ENCODE measurements around the gene MAGEB4. TPM values are rescaled to one million over a fixed set of nuclear protein-coding genes. Genes with fewer than 3 reads are reported as not detected.
"Not testable (repeated sequence)": the region's sequence is repeated elsewhere in the genome, so short reads cannot be mapped to it uniquely, and the experiment has no call there.

MAGEB4 gene
- 0.14 TPM for total RNA-seq
- polyA plus RNA-seq: 0.23 TPM
- long read RNA-seq, donor 1: 0 reads
- long read RNA-seq, donor 2: 0 reads
- long read RNA-seq, donor 3: 0 reads
- long read RNA-seq, donor 4: 0 reads
- long read RNA-seq, donor 5: 0 reads
- long read RNA-seq, donor 6: 0 reads
- long read RNA-seq, donor 7: 0 reads
- long read RNA-seq, donor 8: 0 reads
- long read RNA-seq, donor 9: 0 reads
- long read RNA-seq, donor 10: 0 reads

- WGBS: 93% methylated on average over 10 of the region's 10 CpGs
These were observed at the start of gene MAGEB4 for GRCh38 chrX:30241724-30242415. Gene MAGEB4, plus strand, starts transcription at chrX:30242000. Its CDS starts 136 bp downstream, at chrX:30242136.

GRCh38 chrX:30193910-30194309 is 47.9 kb upstream of the MAGEB4 start:
- DNase-seq (ENCODE audit: low read depth in 6 of 9, low spot score in 9 of 9); H3K9me3 ChIP-seq (ENCODE audit: control insufficient read depth in 2 of 2, insufficient read depth in 1 of 2, low read length in 1 of 2); H3K27ac ChIP-seq (ENCODE audit: low read depth in 1 of 2, low read length in 1 of 2); H3K4me1 ChIP-seq (ENCODE audit: control insufficient read depth in 2 of 2, insufficient read depth in 2 of 2, low read length in 2 of 2); H3K36me3 ChIP-seq (ENCODE audit: control insufficient read depth in 2 of 2, insufficient read depth in 2 of 2, low read length in 1 of 2); H3K4me3 ChIP-seq (ENCODE audit: low read length in 2 of 2); H3K27me3 ChIP-seq (ENCODE audit: control insufficient read depth in 2 of 2, insufficient read depth in 1 of 2, low read length in 1 of 2): not testable (repeated sequence)
- WGBS: 90% methylated on average over 6 of the region's 6 CpGs

More at GRCh38 chrX:30241724-30242415, at the start of gene MAGEB4:
- Histone ChIP-seq H3K9me3 (ENCODE audit: control insufficient read depth in 2 of 2, insufficient read depth in 1 of 2, low read length in 1 of 2) (no peaks in the 10 kb centered on the region), H3K4me1 (ENCODE audit: control insufficient read depth in 2 of 2, insufficient read depth in 2 of 2, low read length in 2 of 2) (no peaks in the 10 kb centered on the region), H3K27me3 (ENCODE audit: control insufficient read depth in 2 of 2, insufficient read depth in 1 of 2, low read length in 1 of 2) (no peaks in the 10 kb centered on the region), H3K27ac (ENCODE audit: low read depth in 1 of 2, low read length in 1 of 2) (no peak within 1 kb of the TSS), H3K36me3 (ENCODE audit: control insufficient read depth in 2 of 2, insufficient read depth in 2 of 2, low read length in 1 of 2) (no peaks in the 10 kb centered on the region), H3K4me3 (ENCODE audit: low read length in 2 of 2) (no peak within 1 kb of the TSS)
- no peak for DNase-seq (ENCODE audit: low read depth in 6 of 9, low spot score in 9 of 9)

GRCh38 chrX:30196322-30196721 is 45.5 kb upstream of the MAGEB4 start:
- no peaks in the 10 kb centered on the region for H3K36me3 ChIP-seq (ENCODE audit: control insufficient read depth in 2 of 2, insufficient read depth in 2 of 2, low read length in 1 of 2)
- H3K27me3 ChIP-seq (ENCODE audit: control insufficient read depth in 2 of 2, insufficient read depth in 1 of 2, low read length in 1 of 2): no peaks in the 10 kb centered on the region
- H3K27ac ChIP-seq (ENCODE audit: low read depth in 1 of 2, low read length in 1 of 2): no peak overlapping the region
- H3K9me3 ChIP-seq (ENCODE audit: control insufficient read depth in 2 of 2, insufficient read depth in 1 of 2, low read length in 1 of 2): no peaks in the 10 kb centered on the region
- DNase-seq (ENCODE audit: low read depth in 6 of 9, low spot score in 9 of 9): no peak
- WGBS: 0% methylated on average over 1 of the region's 1 CpG
- no peaks in the 10 kb centered on the region for H3K4me1 ChIP-seq (ENCODE audit: control insufficient read depth in 2 of 2, insufficient read depth in 2 of 2, low read length in 2 of 2)
- no peak overlapping the region for H3K4me3 ChIP-seq (ENCODE audit: low read length in 2 of 2)

GRCh38 chrX:30212172-30212571 is 29.6 kb upstream of the MAGEB4 start:
- 96% methylated on average over 2 of the region's 2 CpGs for WGBS
- no peak overlapping the region for H3K27ac ChIP-seq (ENCODE audit: low read depth in 1 of 2, low read length in 1 of 2)
- H3K36me3 ChIP-seq (ENCODE audit: control insufficient read depth in 2 of 2, insufficient read depth in 2 of 2, low read length in 1 of 2): no peaks in the 10 kb centered on the region
- H3K9me3 ChIP-seq (ENCODE audit: control insufficient read depth in 2 of 2, insufficient read depth in 1 of 2, low read length in 1 of 2): no peaks in the 10 kb centered on the region
- no peak for DNase-seq (ENCODE audit: low read depth in 6 of 9, low spot score in 9 of 9)
- no peaks in the 10 kb centered on the region for H3K27me3 ChIP-seq (ENCODE audit: control insufficient read depth in 2 of 2, insufficient read depth in 1 of 2, low read length in 1 of 2)
- H3K4me1 ChIP-seq (ENCODE audit: control insufficient read depth in 2 of 2, insufficient read depth in 2 of 2, low read length in 2 of 2): no peaks in the 10 kb centered on the region
- H3K4me3 ChIP-seq (ENCODE audit: low read length in 2 of 2): no peak overlapping the region

GRCh38 chrX:30215357-30215843 is 26.4 kb upstream of the MAGEB4 start, which contains the start of gene MAGEB2:
Gene MAGEB2, plus strand, starts transcription at chrX:30215563. Its CDS starts 3,018 bp downstream, at chrX:30218581.
- 96% methylated on average over 29 of the region's 29 CpGs for WGBS
- Histone ChIP-seq H3K27me3 (ENCODE audit: control insufficient read depth in 2 of 2, insufficient read depth in 1 of 2, low read length in 1 of 2) (no peaks in the 10 kb centered on the region), H3K4me3 (ENCODE audit: low read length in 2 of 2) (no peak within 1 kb of the TSS), H3K9me3 (ENCODE audit: control insufficient read depth in 2 of 2, insufficient read depth in 1 of 2, low read length in 1 of 2) (no peaks in the 10 kb centered on the region), H3K4me1 (ENCODE audit: control insufficient read depth in 2 of 2, insufficient read depth in 2 of 2, low read length in 2 of 2) (no peaks in the 10 kb centered on the region), H3K36me3 (ENCODE audit: control insufficient read depth in 2 of 2, insufficient read depth in 2 of 2, low read length in 1 of 2) (no peaks in the 10 kb centered on the region), H3K27ac (ENCODE audit: low read depth in 1 of 2, low read length in 1 of 2) (no peak within 1 kb of the TSS)
- no peak for DNase-seq (ENCODE audit: low read depth in 6 of 9, low spot score in 9 of 9)

- H3K36me3 ChIP-seq (ENCODE audit: control insufficient read depth in 2 of 2, insufficient read depth in 2 of 2, low read length in 1 of 2): no peaks in the 10 kb centered on the region
- H3K4me1 ChIP-seq (ENCODE audit: control insufficient read depth in 2 of 2, insufficient read depth in 2 of 2, low read length in 2 of 2): no peaks in the 10 kb centered on the region
- 17% methylated on average over 1 of the region's 1 CpG for WGBS
- no peak overlapping the region for H3K27ac ChIP-seq (ENCODE audit: low read depth in 1 of 2, low read length in 1 of 2)
- no peaks in the 10 kb centered on the region for H3K27me3 ChIP-seq (ENCODE audit: control insufficient read depth in 2 of 2, insufficient read depth in 1 of 2, low read length in 1 of 2)
- H3K9me3 ChIP-seq (ENCODE audit: control insufficient read depth in 2 of 2, insufficient read depth in 1 of 2, low read length in 1 of 2): no peaks in the 10 kb centered on the region
- H3K4me3 ChIP-seq (ENCODE audit: low read length in 2 of 2): no peak overlapping the region
- no peak for DNase-seq (ENCODE audit: low read depth in 6 of 9, low spot score in 9 of 9)
These were observed 24.3 kb upstream of the MAGEB4 start for GRCh38 chrX:30217465-30217864.

GRCh38 chrX:30219372-30219771 is 22.4 kb upstream of the MAGEB4 start:
- 94% methylated on average over 4 of the region's 4 CpGs for WGBS
- Histone ChIP-seq H3K9me3 (ENCODE audit: control insufficient read depth in 2 of 2, insufficient read depth in 1 of 2, low read length in 1 of 2) (no peaks in the 10 kb centered on the region), H3K36me3 (ENCODE audit: control insufficient read depth in 2 of 2, insufficient read depth in 2 of 2, low read length in 1 of 2) (no peaks in the 10 kb centered on the region), H3K27ac (ENCODE audit: low read depth in 1 of 2, low read length in 1 of 2) (no peak overlapping the region), H3K4me1 (ENCODE audit: control insufficient read depth in 2 of 2, insufficient read depth in 2 of 2, low read length in 2 of 2) (no peaks in the 10 kb centered on the region), H3K27me3 (ENCODE audit: control insufficient read depth in 2 of 2, insufficient read depth in 1 of 2, low read length in 1 of 2) (no peaks in the 10 kb centered on the region), H3K4me3 (ENCODE audit: low read length in 2 of 2) (no peak overlapping the region)
- DNase-seq (ENCODE audit: low read depth in 6 of 9, low spot score in 9 of 9): no peak

- H3K27ac ChIP-seq (ENCODE audit: low read depth in 1 of 2, low read length in 1 of 2): no peak overlapping the region
- H3K27me3 ChIP-seq (ENCODE audit: control insufficient read depth in 2 of 2, insufficient read depth in 1 of 2, low read length in 1 of 2): no peaks in the 10 kb centered on the region
- H3K4me3 ChIP-seq (ENCODE audit: low read length in 2 of 2): no peak overlapping the region
- H3K9me3 ChIP-seq (ENCODE audit: control insufficient read depth in 2 of 2, insufficient read depth in 1 of 2, low read length in 1 of 2): no peaks in the 10 kb centered on the region
- H3K36me3 ChIP-seq (ENCODE audit: control insufficient read depth in 2 of 2, insufficient read depth in 2 of 2, low read length in 1 of 2): no peaks in the 10 kb centered on the region
- no peaks in the 10 kb centered on the region for H3K4me1 ChIP-seq (ENCODE audit: control insufficient read depth in 2 of 2, insufficient read depth in 2 of 2, low read length in 2 of 2)
- no peak for DNase-seq (ENCODE audit: low read depth in 6 of 9, low spot score in 9 of 9)
- WGBS: 93% methylated on average over 5 of the region's 5 CpGs
These were observed 21.1 kb upstream of the MAGEB4 start for GRCh38 chrX:30220661-30221060.

GRCh38 chrX:30224536-30224935 is 17.3 kb upstream of the MAGEB4 start:
- Histone ChIP-seq H3K27ac (ENCODE audit: low read depth in 1 of 2, low read length in 1 of 2) (no peak overlapping the region), H3K27me3 (ENCODE audit: control insufficient read depth in 2 of 2, insufficient read depth in 1 of 2, low read length in 1 of 2) (no peaks in the 10 kb centered on the region), H3K9me3 (ENCODE audit: control insufficient read depth in 2 of 2, insufficient read depth in 1 of 2, low read length in 1 of 2) (no peaks in the 10 kb centered on the region), H3K4me1 (ENCODE audit: control insufficient read depth in 2 of 2, insufficient read depth in 2 of 2, low read length in 2 of 2) (no peaks in the 10 kb centered on the region), H3K4me3 (ENCODE audit: low read length in 2 of 2) (no peak overlapping the region), H3K36me3 (ENCODE audit: control insufficient read depth in 2 of 2, insufficient read depth in 2 of 2, low read length in 1 of 2) (no peaks in the 10 kb centered on the region)
- WGBS: 77% methylated on average over 2 of the region's 2 CpGs
- no peak for DNase-seq (ENCODE audit: low read depth in 6 of 9, low spot score in 9 of 9)

Data from thymus (tissue), 14 donors.